Testis (tissue), 2 donors: ENCODE measurements around the gene MRGPRX2.

Source experiments
- POLR2A ChIP-seq: fragments of 450-650 bp; IDR thresholded peaks from one replicate; pipeline ENCODE4 v1.6.1; 2017; ENCODE audit warnings: antibody characterized with exemption, mild to moderate bottlenecking, moderate library complexity
- TF ChIP-seq, protein P1 (sequence below), 3 experiments: fragments of 450-650 bp in 2 of 3; fragments of 200-600 bp in 1 of 3; sonication (generic) in 1 of 3; IDR thresholded peaks; one replicate each; pipeline ENCODE4 v1.5.1; 2016 to 2019; ENCODE audit warnings: antibody characterized with exemption in 3 of 3, mild to moderate bottlenecking in 2 of 3, moderate library complexity in 1 of 3

DNA sequence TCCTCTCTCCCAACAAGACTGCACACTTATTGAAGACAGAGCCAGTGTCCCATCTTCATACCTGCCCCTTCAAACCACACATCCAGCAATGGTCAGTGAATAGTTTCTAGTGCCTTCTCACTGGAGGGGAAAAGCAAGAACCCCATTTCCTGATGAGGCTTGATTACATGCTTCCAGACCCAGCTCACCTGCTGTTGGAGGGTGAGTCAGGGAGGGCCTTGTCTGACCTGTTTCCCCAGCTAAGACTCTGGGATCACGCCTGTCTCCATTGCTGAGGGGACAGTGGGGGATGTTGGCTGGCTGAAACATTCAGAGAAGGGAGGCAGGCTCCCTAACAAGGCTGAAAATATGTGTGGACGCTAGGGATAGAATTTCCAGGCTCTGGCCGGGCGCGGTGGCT is 28.9 kb upstream of the MRGPRX2 start:
- TF ChIP-seq, protein P1, sequence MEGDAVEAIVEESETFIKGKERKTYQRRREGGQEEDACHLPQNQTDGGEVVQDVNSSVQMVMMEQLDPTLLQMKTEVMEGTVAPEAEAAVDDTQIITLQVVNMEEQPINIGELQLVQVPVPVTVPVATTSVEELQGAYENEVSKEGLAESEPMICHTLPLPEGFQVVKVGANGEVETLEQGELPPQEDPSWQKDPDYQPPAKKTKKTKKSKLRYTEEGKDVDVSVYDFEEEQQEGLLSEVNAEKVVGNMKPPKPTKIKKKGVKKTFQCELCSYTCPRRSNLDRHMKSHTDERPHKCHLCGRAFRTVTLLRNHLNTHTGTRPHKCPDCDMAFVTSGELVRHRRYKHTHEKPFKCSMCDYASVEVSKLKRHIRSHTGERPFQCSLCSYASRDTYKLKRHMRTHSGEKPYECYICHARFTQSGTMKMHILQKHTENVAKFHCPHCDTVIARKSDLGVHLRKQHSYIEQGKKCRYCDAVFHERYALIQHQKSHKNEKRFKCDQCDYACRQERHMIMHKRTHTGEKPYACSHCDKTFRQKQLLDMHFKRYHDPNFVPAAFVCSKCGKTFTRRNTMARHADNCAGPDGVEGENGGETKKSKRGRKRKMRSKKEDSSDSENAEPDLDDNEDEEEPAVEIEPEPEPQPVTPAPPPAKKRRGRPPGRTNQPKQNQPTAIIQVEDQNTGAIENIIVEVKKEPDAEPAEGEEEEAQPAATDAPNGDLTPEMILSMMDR (IDR thresholded peaks at IDR 0.05) = no peak
- no peak for TF ChIP-seq POLR2A
